ENCODE results near the gene TRAPPC4. TPM values are rescaled to one million over a fixed set of nuclear protein-coding genes. Genes with fewer than 3 reads are reported as not detected.

The TRAPPC4 gene
- total and polyA plus RNA-seq, 4 donors, result 21.1 to 35.7 (median 32.4) TPM

DNA sequence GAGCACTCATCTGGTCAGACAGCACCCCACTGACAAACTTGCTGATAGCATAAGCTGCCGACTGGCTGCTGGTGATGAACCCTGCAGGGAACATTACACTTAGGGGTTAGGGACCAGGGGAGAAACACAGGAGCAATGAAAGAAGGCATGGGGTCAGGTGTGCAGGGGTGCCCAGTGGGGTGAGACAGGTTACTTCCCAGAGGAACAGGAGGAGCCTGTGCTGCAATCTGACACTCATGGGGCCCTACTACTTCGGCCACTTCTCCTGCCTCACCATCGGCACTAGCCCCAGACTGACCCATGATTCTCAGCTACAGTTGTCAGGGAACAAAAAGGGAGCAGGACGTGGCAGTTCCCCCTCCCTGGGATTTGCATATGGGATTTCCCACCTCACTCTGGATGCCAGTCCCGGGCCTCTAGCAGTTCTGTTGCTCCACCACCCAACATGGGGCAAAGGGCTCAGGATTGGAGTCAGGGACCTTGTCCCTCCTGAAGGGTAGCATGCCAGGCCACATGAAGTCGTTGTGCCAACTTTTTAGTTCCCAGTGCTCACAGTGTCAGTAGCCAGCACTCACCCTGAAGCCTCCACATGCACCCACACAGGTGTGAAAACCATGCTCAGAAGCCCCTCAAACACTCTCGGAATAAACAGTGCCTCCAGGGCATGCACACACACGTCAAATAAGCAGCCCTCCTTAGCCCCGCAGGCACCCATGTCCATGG is 9.9 kb downstream of the TRAPPC4 start (continued):
- TF ChIP-seq FOXA2 (IDR thresholded peaks at IDR 0.05) (no peak), NR2F2 (IDR thresholded peaks at IDR 0.05) (no peak), FOXA1 (IDR thresholded peaks at IDR 0.05) (no peak), RAD21 (IDR thresholded peaks at IDR 0.05) (peak in 1 of 2 donors; percentile 43), HNF4A (conservative IDR thresholded peaks at IDR 0.05) (peak; percentile 88 to 89), SP1 (IDR thresholded peaks at IDR 0.05) (peak; percentile 82), EGR1 (IDR thresholded peaks at IDR 0.05; ENCODE audit: low read depth in 2 of 2) (peak in 1 of 2 donors; percentile 13), TAF1 (conservative IDR thresholded peaks at IDR 0.05) (no peak)
- TF ChIP-seq, protein P1, sequence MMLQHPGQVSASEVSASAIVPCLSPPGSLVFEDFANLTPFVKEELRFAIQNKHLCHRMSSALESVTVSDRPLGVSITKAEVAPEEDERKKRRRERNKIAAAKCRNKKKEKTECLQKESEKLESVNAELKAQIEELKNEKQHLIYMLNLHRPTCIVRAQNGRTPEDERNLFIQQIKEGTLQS (IDR thresholded peaks at IDR 0.05), result peak; percentile 43
- TF ChIP-seq, protein P2, sequence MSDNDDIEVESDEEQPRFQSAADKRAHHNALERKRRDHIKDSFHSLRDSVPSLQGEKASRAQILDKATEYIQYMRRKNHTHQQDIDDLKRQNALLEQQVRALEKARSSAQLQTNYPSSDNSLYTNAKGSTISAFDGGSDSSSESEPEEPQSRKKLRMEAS (IDR thresholded peaks at IDR 0.05), result peak; percentile 68

DNA sequence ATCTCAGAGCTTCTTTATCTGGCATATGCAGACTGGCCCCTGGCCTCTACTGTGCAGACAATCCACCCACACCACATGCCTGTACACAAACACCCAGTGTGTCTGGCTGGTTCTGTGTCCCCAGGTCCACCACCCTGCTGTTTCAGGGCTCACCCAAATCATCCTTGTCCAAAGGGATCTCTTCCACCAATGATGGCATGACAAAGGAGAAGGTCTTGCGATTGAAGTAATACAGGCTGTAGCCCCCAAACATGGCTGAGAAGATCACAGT is 10.4 kb downstream of the TRAPPC4 start:
- DNase-seq (ENCODE audit: low spot score), result peak; percentile 72
- Histone ChIP-seq H3K9me3 (ENCODE audit: control insufficient read depth in 4 of 4, low read length in 3 of 4) (no peaks in the 10 kb centered on the region), H3K36me3 (ENCODE audit: control insufficient read depth in 4 of 4, insufficient read depth in 3 of 4, low read depth in 1 of 4, low read length in 3 of 4) (peaks cover 5 to 13% (median 7%) of the 10 kb centered on the region in 4 donors), H3K9ac (ENCODE audit: low read depth in 1 of 2, low read length in 2 of 2) (peak overlapping the region; percentile 73 to 87), H3K27ac (ENCODE audit: low read depth in 1 of 2, low read length in 2 of 2) (peak overlapping the region; percentile 92 to 97), H3K27me3 (ENCODE audit: control insufficient read depth in 4 of 4, insufficient read depth in 4 of 4, low read length in 3 of 4) (no peaks in the 10 kb centered on the region), H3K4me3 (ENCODE audit: low read depth in 1 of 3, low read length in 3 of 3) (peak overlapping the region; percentile 71 to 86 (median 85)), H3K4me1 (ENCODE audit: control insufficient read depth in 4 of 4, insufficient read depth in 4 of 4, low read length in 3 of 4) (peaks cover 9 to 56% (median 40%) of the 10 kb centered on the region in 4 donors)
- peak; percentile 25 for TF ChIP-seq YY1 (IDR thresholded peaks at IDR 0.05)
- TF ChIP-seq, protein P3, sequence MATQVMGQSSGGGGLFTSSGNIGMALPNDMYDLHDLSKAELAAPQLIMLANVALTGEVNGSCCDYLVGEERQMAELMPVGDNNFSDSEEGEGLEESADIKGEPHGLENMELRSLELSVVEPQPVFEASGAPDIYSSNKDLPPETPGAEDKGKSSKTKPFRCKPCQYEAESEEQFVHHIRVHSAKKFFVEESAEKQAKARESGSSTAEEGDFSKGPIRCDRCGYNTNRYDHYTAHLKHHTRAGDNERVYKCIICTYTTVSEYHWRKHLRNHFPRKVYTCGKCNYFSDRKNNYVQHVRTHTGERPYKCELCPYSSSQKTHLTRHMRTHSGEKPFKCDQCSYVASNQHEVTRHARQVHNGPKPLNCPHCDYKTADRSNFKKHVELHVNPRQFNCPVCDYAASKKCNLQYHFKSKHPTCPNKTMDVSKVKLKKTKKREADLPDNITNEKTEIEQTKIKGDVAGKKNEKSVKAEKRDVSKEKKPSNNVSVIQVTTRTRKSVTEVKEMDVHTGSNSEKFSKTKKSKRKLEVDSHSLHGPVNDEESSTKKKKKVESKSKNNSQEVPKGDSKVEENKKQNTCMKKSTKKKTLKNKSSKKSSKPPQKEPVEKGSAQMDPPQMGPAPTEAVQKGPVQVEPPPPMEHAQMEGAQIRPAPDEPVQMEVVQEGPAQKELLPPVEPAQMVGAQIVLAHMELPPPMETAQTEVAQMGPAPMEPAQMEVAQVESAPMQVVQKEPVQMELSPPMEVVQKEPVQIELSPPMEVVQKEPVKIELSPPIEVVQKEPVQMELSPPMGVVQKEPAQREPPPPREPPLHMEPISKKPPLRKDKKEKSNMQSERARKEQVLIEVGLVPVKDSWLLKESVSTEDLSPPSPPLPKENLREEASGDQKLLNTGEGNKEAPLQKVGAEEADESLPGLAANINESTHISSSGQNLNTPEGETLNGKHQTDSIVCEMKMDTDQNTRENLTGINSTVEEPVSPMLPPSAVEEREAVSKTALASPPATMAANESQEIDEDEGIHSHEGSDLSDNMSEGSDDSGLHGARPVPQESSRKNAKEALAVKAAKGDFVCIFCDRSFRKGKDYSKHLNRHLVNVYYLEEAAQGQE (IDR thresholded peaks at IDR 0.05), result no peak
- 31% methylated on average over 1 of the region's 1 CpG for WGBS

DNA sequence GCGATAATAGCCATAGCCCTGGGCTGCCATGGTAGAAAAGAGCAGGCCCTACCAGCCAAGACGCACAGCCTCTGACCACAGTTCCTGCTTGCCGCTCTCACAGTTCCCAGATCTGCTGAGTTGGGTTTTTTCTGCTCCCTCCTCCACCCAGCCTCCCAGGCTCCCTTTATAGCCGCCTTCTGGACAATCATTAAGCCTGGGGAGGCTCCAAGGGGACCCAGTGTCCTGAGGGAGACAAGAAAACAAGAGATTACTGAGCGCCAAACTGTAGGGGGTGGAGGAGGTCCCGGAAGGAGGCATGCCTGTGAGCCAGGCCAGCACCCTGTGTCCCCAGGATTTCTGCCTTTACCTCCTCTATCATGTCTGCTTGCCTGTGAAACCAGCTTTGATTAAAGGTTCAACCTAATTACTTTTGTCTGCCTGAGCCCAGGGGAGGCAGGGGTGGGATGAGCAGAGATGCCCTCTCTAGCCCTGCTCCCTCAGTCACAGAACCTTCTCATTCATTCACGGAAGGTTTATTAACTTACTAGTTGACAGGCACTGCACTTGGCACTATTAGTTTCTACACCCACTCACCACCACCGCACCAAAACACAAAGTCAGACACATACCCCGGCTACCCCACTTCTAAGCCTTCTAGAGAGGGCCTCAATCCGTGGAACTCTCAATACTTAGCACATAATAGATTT is 10.9 kb downstream of the TRAPPC4 start:
- WGBS, result 12% methylated on average over 10 of the region's 10 CpGs
- Histone ChIP-seq H3K27me3 (ENCODE audit: control insufficient read depth in 4 of 4, insufficient read depth in 4 of 4, low read length in 3 of 4) (no peaks in the 10 kb centered on the region), H3K4me3 (ENCODE audit: low read depth in 1 of 3, low read length in 3 of 3) (peak overlapping the region; percentile 71 to 86 (median 85)), H3K36me3 (ENCODE audit: control insufficient read depth in 4 of 4, insufficient read depth in 3 of 4, low read depth in 1 of 4, low read length in 3 of 4) (peaks cover 2 to 10% (median 4%) of the 10 kb centered on the region in 4 donors), H3K27ac (ENCODE audit: low read depth in 1 of 2, low read length in 2 of 2) (peak overlapping the region; percentile 92 to 97), H3K9ac (ENCODE audit: low read depth in 1 of 2, low read length in 2 of 2) (peak overlapping the region; percentile 77 to 87), H3K4me1 (ENCODE audit: control insufficient read depth in 4 of 4, insufficient read depth in 4 of 4, low read length in 3 of 4) (peaks cover 9 to 51% (median 35%) of the 10 kb centered on the region in 4 donors), H3K9me3 (ENCODE audit: control insufficient read depth in 4 of 4, low read length in 3 of 4) (no peaks in the 10 kb centered on the region)
- peak; percentile 77 for DNase-seq (ENCODE audit: low spot score)
- TF ChIP-seq, protein P4, sequence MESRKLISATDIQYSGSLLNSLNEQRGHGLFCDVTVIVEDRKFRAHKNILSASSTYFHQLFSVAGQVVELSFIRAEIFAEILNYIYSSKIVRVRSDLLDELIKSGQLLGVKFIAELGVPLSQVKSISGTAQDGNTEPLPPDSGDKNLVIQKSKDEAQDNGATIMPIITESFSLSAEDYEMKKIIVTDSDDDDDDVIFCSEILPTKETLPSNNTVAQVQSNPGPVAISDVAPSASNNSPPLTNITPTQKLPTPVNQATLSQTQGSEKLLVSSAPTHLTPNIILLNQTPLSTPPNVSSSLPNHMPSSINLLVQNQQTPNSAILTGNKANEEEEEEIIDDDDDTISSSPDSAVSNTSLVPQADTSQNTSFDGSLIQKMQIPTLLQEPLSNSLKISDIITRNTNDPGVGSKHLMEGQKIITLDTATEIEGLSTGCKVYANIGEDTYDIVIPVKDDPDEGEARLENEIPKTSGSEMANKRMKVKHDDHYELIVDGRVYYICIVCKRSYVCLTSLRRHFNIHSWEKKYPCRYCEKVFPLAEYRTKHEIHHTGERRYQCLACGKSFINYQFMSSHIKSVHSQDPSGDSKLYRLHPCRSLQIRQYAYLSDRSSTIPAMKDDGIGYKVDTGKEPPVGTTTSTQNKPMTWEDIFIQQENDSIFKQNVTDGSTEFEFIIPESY (IDR thresholded peaks at IDR 0.05), result peak; percentile 17
- no peak for TF ChIP-seq EGR1 (IDR thresholded peaks at IDR 0.05; ENCODE audit: low read depth in 2 of 2)
- TF ChIP-seq SP1 (IDR thresholded peaks at IDR 0.05), result peak; percentile 87
- TF ChIP-seq RXRA (IDR thresholded peaks at IDR 0.05), result peak; percentile 55 to 67
- TF ChIP-seq YY1 (IDR thresholded peaks at IDR 0.05), result peak; percentile 83
- TF ChIP-seq HNF4G (IDR thresholded peaks at IDR 0.05), result no peak
- TF ChIP-seq TAF1 (conservative IDR thresholded peaks at IDR 0.05), result peak; percentile 96
- peak in 1 of 2 donors; percentile 7 for TF ChIP-seq JUND (IDR thresholded peaks at IDR 0.05)
- TF ChIP-seq GABPA (IDR thresholded peaks at IDR 0.05 in 1 of 2, conservative IDR thresholded peaks at IDR 0.05 in 1 of 2), result peak in 1 of 2 donors; percentile 39
- peak; percentile 12 for TF ChIP-seq FOXA1 (IDR thresholded peaks at IDR 0.05)
- peak; percentile 56 to 64 for TF ChIP-seq HNF4A (conservative IDR thresholded peaks at IDR 0.05)
- no peak for TF ChIP-seq FOXA2 (IDR thresholded peaks at IDR 0.05)
- TF ChIP-seq, protein P3 (IDR thresholded peaks at IDR 0.05), result peak; percentile 67
- TF ChIP-seq RAD21 (IDR thresholded peaks at IDR 0.05), result peak; percentile 27 to 49
- peak; percentile 31 for TF ChIP-seq NR2F2 (IDR thresholded peaks at IDR 0.05)
- TF ChIP-seq, protein P1 (IDR thresholded peaks at IDR 0.05), result no peak
